PC-3 (cell line): Measurements from ENCODE around the gene GAB3. TPM values are rescaled to one million over a fixed set of nuclear protein-coding genes. Genes with fewer than 3 reads are reported as not detected.

Experiments used
- ATAC-seq: fragments of 200-7000 bp; cut with Tn5 transposase; 2 replicates; pipeline ENCODE4 v1.9.1; 2020; ENCODE audit warnings: mild to moderate bottlenecking, moderate library complexity
- BruUV-seq: library from RNA; stranded (reverse); fragments of 400-500 nt; replicated peaks from 2 replicates; lab custom pipeline; 2021; lab: Mats Ljungman, UMichigan
- CTCF ChIA-PET: fragments of 300-600 bp; sonication (Branson Sonifier 250); formaldehyde crosslinking; loops from one replicate; lab custom pipeline; 2022; ENCODE audit warnings: antibody characterized with exemption; lab: Charles Lee
- POLR2A ChIA-PET: fragments of 300-600 bp; sonication (Branson Sonifier 250); formaldehyde crosslinking; loops from one replicate; lab custom pipeline; 2022; ENCODE audit warnings: antibody characterized with exemption; ENCODE audit not compliant: unreplicated experiment; lab: Charles Lee
- DNase-seq: peaks from one replicate; pipeline ENCODE4 v3.0.0-alpha.2; 2015
- H2AFZ ChIP-seq: fragments of 300-600 bp; sonication (generic); 2 replicates; pipeline ENCODE4 v1.6.0; 2016; ENCODE audit warnings: antibody characterized with exemption, low read length
- H3F3A ChIP-seq: fragments of 300-600 bp; sonication (generic); one replicate; pipeline ENCODE4 v1.6.0; 2017; ENCODE audit warnings: antibody characterized with exemption, low read length, control low read depth, mild to moderate bottlenecking; ENCODE audit not compliant: unreplicated experiment
- H3K27ac ChIP-seq: fragments of 300-600 bp; sonication (generic); 2 replicates; pipeline ENCODE4 v1.5.1; 2016; ENCODE audit warnings: mild to moderate bottlenecking, low read length
- H3K27me3 ChIP-seq: fragments of 300-600 bp; sonication (generic); 2 replicates; pipeline ENCODE4 v1.6.1; 2016; ENCODE audit warnings: low read length, mixed read lengths
- H3K36me3 ChIP-seq: fragments of 300-600 bp; sonication (generic); 2 replicates; pipeline ENCODE4 v1.6.1; 2016; ENCODE audit warnings: low read depth, mixed run types, low read length, mixed read lengths
- H3K4me1 ChIP-seq: fragments of 300-600 bp; sonication (generic); 2 replicates; pipeline ENCODE4 v1.5.1; 2016; ENCODE audit warnings: low read length; ENCODE audit not compliant: insufficient read depth
- H3K4me2 ChIP-seq: fragments of 300-600 bp; sonication (generic); 2 replicates; pipeline ENCODE4 v1.6.0; 2016; ENCODE audit warnings: low read length
- H3K4me3 ChIP-seq: fragments of 300-600 bp; sonication (generic); 2 replicates; pipeline ENCODE4 v1.5.1; 2016; ENCODE audit warnings: mild to moderate bottlenecking, low read length, mixed read lengths
- H3K79me2 ChIP-seq: fragments of 300-600 bp; sonication (generic); 2 replicates; pipeline ENCODE4 v1.6.1; 2017; ENCODE audit warnings: low read length, mixed read lengths
- H3K9ac ChIP-seq: fragments of 300-600 bp; sonication (generic); 2 replicates; pipeline ENCODE4 v1.6.0; 2016; ENCODE audit warnings: mild to moderate bottlenecking, low read length
- H3K9me2 ChIP-seq: fragments of 300-600 bp; sonication (generic); replicated peaks from 2 replicates; pipeline ENCODE4 v1.6.1; 2016; ENCODE audit warnings: mixed run types, low read length, mixed read lengths
- H3K9me3 ChIP-seq: fragments of 300-600 bp; sonication (generic); 2 replicates; pipeline ENCODE4 v1.6.1; 2016; ENCODE audit warnings: low read length, mixed read lengths
- H4K20me1 ChIP-seq: fragments of 300-600 bp; sonication (generic); 2 replicates; pipeline ENCODE4 v1.6.1; 2016; ENCODE audit warnings: low read length, mixed read lengths
- CTCF ChIP-seq: fragments of 300-600 bp; sonication (generic); conservative IDR thresholded peaks from 2 replicates; pipeline ENCODE4 v1.5.1; 2017; ENCODE audit warnings: antibody characterized with exemption, low read depth, mild to moderate bottlenecking, low read length
- EZH2 ChIP-seq: fragments of 300-600 bp; sonication (generic); IDR thresholded peaks from one replicate; pipeline ENCODE4 v1.6.1; 2017; ENCODE audit warnings: antibody characterized with exemption, mild to moderate bottlenecking, low read length; ENCODE audit not compliant: unreplicated experiment
- EZH2phosphoT487 ChIP-seq: fragments of 300-600 bp; sonication (generic); IDR thresholded peaks from 2 replicates; pipeline ENCODE4 v1.6.1; 2018; ENCODE audit warnings: mild to moderate bottlenecking, antibody characterized with exemption, low read length, borderline replicate concordance
- intact Hi-C: fragments of 100-400 bp; cut with micrococcal nuclease; formaldehyde crosslinking; loops from 2 replicates; pipeline ENCODE4 v1.9.0; 2023
- total RNA-seq: library from RNA; depleted of rRNA; stranded (reverse); fragments of >200 nt; gene quantifications from 2 replicates; pipeline ENCODE4 v1.2.3, GENCODE V29; 2014

The GAB3 gene
- total RNA-seq, 1 experiment from 2014 or later, result 3.1 TPM

- TF ChIP-seq CTCF, result no peak
- TF ChIP-seq EZH2phosphoT487, result no peak
- no peak for TF ChIP-seq EZH2
- POLR2A ChIA-PET, result no interaction called here
- no peak overlapping the region for H3K4me2 ChIP-seq
These were observed 97.9 kb downstream of the GAB3 start for GRCh38 chrX:154653048-154653401.

DNA sequence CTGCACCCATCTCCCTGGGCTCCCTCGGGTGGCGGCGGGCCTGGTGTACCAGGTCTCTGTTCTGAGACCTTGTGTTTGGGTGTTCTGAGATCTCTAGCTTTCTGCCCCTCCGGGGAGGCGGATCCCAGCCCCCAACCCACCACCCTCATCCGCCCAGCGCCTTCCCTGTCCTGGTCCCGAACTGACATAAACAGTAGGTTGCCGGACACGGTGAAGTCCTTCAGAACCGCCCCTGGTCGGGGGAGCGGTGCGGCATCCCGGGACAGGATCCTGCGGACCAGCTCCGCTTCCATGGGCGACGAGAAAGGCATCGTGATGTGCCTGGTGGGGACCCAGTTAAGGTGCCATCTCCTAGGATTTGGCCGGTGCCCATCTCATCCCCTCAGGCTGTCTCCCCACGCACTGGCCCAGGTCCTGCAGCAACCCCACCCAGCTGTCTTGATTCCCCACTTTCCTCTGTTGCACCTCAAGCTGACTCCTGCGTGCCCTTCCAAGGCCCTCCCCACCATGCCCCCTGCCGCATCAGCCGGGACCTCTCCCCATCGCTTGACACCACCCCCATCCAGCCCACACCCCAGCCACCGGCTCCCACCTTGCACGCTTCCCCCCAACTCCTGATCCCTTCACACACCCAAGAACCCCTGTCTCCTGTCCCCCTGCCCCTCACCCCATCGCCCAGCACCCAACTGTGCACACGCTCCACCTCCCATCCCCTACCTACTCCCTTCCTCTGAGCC, 98.4 kb downstream of the GAB3 start:
- TF ChIP-seq CTCF (no peak), EZH2 (no peak), EZH2phosphoT487 (no peak)
- H3K9ac ChIP-seq, result no peak overlapping the region
- H3K36me3 ChIP-seq, result no peaks in the 10 kb centered on the region
- no peak overlapping the region for H2AFZ ChIP-seq
- H3K9me2 ChIP-seq, result no peaks in the 10 kb centered on the region
- no peaks in the 10 kb centered on the region for H3K9me3 ChIP-seq
- H3K27ac ChIP-seq, result no peak overlapping the region
- H4K20me1 ChIP-seq, result no peaks in the 10 kb centered on the region
- H3K4me3 ChIP-seq, result no peak overlapping the region
- ChIA-PET POLR2A (no interaction called here), CTCF (no interaction called here)
- no peaks in the 10 kb centered on the region for H3F3A ChIP-seq
- H3K4me2 ChIP-seq, result no peak overlapping the region
- H3K79me2 ChIP-seq, result no peaks in the 10 kb centered on the region
- BruUV-seq, result no TSS peak
- intact Hi-C loops, result no loop called here
- ATAC-seq (no peak), DNase-seq (no peak)
- H3K27me3 ChIP-seq, result no peaks in the 10 kb centered on the region
- H3K4me1 ChIP-seq, result no peaks in the 10 kb centered on the region

More at GRCh38 chrX:154653048-154653401, 97.9 kb downstream of the GAB3 start:
- DNase-seq (no peak), ATAC-seq (no peak)
- Histone ChIP-seq H3K9me3 (no peaks in the 10 kb centered on the region), H3K9me2 (no peaks in the 10 kb centered on the region), H3K36me3 (no peaks in the 10 kb centered on the region), H3K27me3 (no peaks in the 10 kb centered on the region), H3F3A (no peaks in the 10 kb centered on the region), H3K79me2 (no peaks in the 10 kb centered on the region), H3K4me1 (no peaks in the 10 kb centered on the region), H2AFZ (no peak overlapping the region), H3K4me3 (no peak overlapping the region), H3K9ac (no peak overlapping the region), H3K27ac (no peak overlapping the region), H4K20me1 (no peaks in the 10 kb centered on the region)
- intact Hi-C loops, result no loop called here
- CTCF ChIA-PET, result no interaction called here
- BruUV-seq, result no TSS peak

- TF ChIP-seq EZH2 (no peak), CTCF (no peak), EZH2phosphoT487 (no peak)
- ATAC-seq (no peak), DNase-seq (no peak)
- CTCF ChIA-PET, result no interaction called here
- POLR2A ChIA-PET, result no interaction called here
- H3K27ac ChIP-seq, result no peak overlapping the region
- H2AFZ ChIP-seq, result no peak overlapping the region
- H3K4me3 ChIP-seq, result no peak overlapping the region
- no peaks in the 10 kb centered on the region for H3F3A ChIP-seq
- no peaks in the 10 kb centered on the region for H3K9me3 ChIP-seq
- no TSS peak for BruUV-seq
- no peak overlapping the region for H3K4me2 ChIP-seq
- H3K9ac ChIP-seq, result no peak overlapping the region
- intact Hi-C loops, result no loop called here
- no peaks in the 10 kb centered on the region for H3K9me2 ChIP-seq
- H3K4me1 ChIP-seq, result no peaks in the 10 kb centered on the region
- no peaks in the 10 kb centered on the region for H3K27me3 ChIP-seq
- H3K36me3 ChIP-seq, result no peaks in the 10 kb centered on the region
- no peaks in the 10 kb centered on the region for H3K79me2 ChIP-seq
- no peaks in the 10 kb centered on the region for H4K20me1 ChIP-seq
These were observed 100.7 kb downstream of the GAB3 start for GRCh38 chrX:154650221-154650510.
